ENCODE data around the gene SNX22.

Gene SNX22

GRCh38 chr15:64158363-64159134, 7.0 kb downstream of the SNX22 start:
- H3K27ac ChIP-seq, result no peak overlapping the region
- no peaks in the 10 kb centered on the region for H3K27me3 ChIP-seq
- H3K9me3 ChIP-seq, result no peaks in the 10 kb centered on the region
- H3K4me1 ChIP-seq (ENCODE audit: control insufficient read depth in 1 of 2, insufficient read depth in 1 of 2, low read depth in 1 of 2, low read length in 1 of 2), result peaks cover 19 to 23% of the 10 kb centered on the region in 2 experiments
- TF ChIP-seq CTCF (IDR thresholded peaks at IDR 0.05), result no peak
- H3K4me3 ChIP-seq (ENCODE audit: low read depth in 1 of 2, low read length in 1 of 2), result no peak overlapping the region
- peaks cover 78% of the 10 kb centered on the region for H3K36me3 ChIP-seq

- peak overlapping the region; percentile 94 for H3K27ac ChIP-seq
- H3K4me1 ChIP-seq (ENCODE audit: control insufficient read depth in 1 of 2, insufficient read depth in 1 of 2, low read depth in 1 of 2, low read length in 1 of 2), result peaks cover 40 to 43% of the 10 kb centered on the region in 2 experiments
- H3K4me3 ChIP-seq (ENCODE audit: low read depth in 1 of 2, low read length in 1 of 2), result peak overlapping the region; percentile 78
- no peaks in the 10 kb centered on the region for H3K27me3 ChIP-seq
- no peaks in the 10 kb centered on the region for H3K9me3 ChIP-seq
- H3K36me3 ChIP-seq, result peaks cover 46% of the 10 kb centered on the region
- no peak for TF ChIP-seq CTCF (IDR thresholded peaks at IDR 0.05)
Measured at GRCh38 chr15:64161688-64162477, 10.4 kb downstream of the SNX22 start.

GRCh38 chr15:64162478-64162868, 10.9 kb downstream of the SNX22 start:
- Histone ChIP-seq H3K27me3 (no peaks in the 10 kb centered on the region), H3K27ac (peak overlapping the region; percentile 94), H3K36me3 (peaks cover 40% of the 10 kb centered on the region), H3K4me1 (ENCODE audit: control insufficient read depth in 1 of 2, insufficient read depth in 1 of 2, low read depth in 1 of 2, low read length in 1 of 2) (peaks cover 40 to 43% of the 10 kb centered on the region in 2 experiments), H3K9me3 (no peaks in the 10 kb centered on the region), H3K4me3 (ENCODE audit: low read depth in 1 of 2, low read length in 1 of 2) (peak overlapping the region; percentile 78)
- TF ChIP-seq CTCF (IDR thresholded peaks at IDR 0.05), result no peak

GRCh38 chr15:64162869-64163658, 11.5 kb downstream of the SNX22 start, which contains the start of gene PPIB:
TSS of gene PPIB (minus strand) at chr15:64163022. CDS start at chr15:64162986, 36 bp downstream.
- peak; percentile 62 for TF ChIP-seq CTCF (IDR thresholded peaks at IDR 0.05)
- H3K27ac ChIP-seq, result peak within 1 kb of the TSS; percentile 94
- H3K9me3 ChIP-seq, result no peaks in the 10 kb centered on the region
- peaks cover 40 to 43% of the 10 kb centered on the region in 2 experiments for H3K4me1 ChIP-seq (ENCODE audit: control insufficient read depth in 1 of 2, insufficient read depth in 1 of 2, low read depth in 1 of 2, low read length in 1 of 2)
- peak within 1 kb of the TSS; percentile 78 for H3K4me3 ChIP-seq (ENCODE audit: low read depth in 1 of 2, low read length in 1 of 2)
- H3K27me3 ChIP-seq, result no peaks in the 10 kb centered on the region
- H3K36me3 ChIP-seq, result peaks cover 34% of the 10 kb centered on the region

- H3K4me1 ChIP-seq (ENCODE audit: control insufficient read depth in 1 of 2, insufficient read depth in 1 of 2, low read depth in 1 of 2, low read length in 1 of 2), result peaks cover 40 to 43% of the 10 kb centered on the region in 2 experiments
- peaks cover 27% of the 10 kb centered on the region for H3K36me3 ChIP-seq
- H3K27ac ChIP-seq, result peak overlapping the region; percentile 94
- TF ChIP-seq CTCF (IDR thresholded peaks at IDR 0.05), result no peak
- H3K4me3 ChIP-seq (ENCODE audit: low read depth in 1 of 2, low read length in 1 of 2), result peak overlapping the region; percentile 78
- H3K9me3 ChIP-seq, result no peaks in the 10 kb centered on the region
- H3K27me3 ChIP-seq, result no peaks in the 10 kb centered on the region
Measured at GRCh38 chr15:64163659-64164362, 12.3 kb downstream of the SNX22 start.

All from neutrophil (primary cell).